Body of pancreas (tissue), 4 donors: ENCODE results near the gene HNRNPAB.

Source experiments
- POLR2A ChIP-seq, 3 donors: fragments of 450-650 bp; IDR thresholded peaks; one replicate each; pipeline ENCODE4 v1.6.1; 2016; ENCODE audit warnings: antibody characterized with exemption in 3 of 3, mild to moderate bottlenecking in 2 of 3
- TF ChIP-seq, protein P1 (sequence below), 7 experiments: fragments of 450-650 bp in 4 of 7; fragments of 200-600 bp in 3 of 7; sonication (generic) in 3 of 7; IDR thresholded peaks; one replicate each; pipeline ENCODE4 v1.5.1; 2016 to 2019; ENCODE audit warnings: antibody characterized with exemption in 7 of 7

DNA sequence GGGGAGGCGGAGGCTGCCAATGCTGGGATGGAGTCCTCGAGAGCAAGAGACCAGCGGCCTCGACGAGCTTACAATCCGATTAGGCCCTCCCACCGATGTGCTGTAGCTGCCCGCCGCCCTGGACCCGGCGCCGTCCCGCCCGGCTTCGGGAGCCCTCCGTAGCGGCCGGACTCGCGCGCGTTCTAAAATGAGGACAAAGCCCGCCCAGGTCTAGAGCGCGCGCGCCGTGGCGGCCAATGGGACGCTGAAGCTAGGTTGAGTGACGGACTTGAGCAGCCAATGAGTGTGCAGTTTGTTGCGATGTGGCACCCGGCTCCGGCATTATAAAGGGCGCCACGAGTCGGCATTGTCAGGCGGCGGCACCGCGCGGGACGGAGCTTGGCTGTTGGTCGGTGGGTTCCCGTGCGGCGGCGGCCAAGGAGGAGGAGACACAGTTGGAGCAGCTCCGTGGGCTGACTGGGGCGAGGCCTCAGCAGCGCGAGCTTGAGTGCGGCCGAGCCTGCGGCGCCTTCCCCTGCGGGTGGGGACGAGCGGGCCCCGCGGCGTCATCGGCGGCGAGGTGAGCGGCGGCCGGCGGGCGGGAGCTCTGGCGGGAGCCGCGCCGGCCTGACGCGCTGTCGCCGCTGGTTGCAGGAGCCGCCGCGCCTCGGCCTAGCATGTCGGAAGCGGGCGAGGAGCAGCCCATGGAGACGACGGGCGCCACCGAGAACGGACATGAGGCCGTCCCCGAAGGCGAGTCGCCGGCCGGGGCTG is at the start of gene HNRNPAB:
- TF ChIP-seq POLR2A (IDR thresholded peaks at IDR 0.05): peak; percentile 100
- TF ChIP-seq, protein P1, sequence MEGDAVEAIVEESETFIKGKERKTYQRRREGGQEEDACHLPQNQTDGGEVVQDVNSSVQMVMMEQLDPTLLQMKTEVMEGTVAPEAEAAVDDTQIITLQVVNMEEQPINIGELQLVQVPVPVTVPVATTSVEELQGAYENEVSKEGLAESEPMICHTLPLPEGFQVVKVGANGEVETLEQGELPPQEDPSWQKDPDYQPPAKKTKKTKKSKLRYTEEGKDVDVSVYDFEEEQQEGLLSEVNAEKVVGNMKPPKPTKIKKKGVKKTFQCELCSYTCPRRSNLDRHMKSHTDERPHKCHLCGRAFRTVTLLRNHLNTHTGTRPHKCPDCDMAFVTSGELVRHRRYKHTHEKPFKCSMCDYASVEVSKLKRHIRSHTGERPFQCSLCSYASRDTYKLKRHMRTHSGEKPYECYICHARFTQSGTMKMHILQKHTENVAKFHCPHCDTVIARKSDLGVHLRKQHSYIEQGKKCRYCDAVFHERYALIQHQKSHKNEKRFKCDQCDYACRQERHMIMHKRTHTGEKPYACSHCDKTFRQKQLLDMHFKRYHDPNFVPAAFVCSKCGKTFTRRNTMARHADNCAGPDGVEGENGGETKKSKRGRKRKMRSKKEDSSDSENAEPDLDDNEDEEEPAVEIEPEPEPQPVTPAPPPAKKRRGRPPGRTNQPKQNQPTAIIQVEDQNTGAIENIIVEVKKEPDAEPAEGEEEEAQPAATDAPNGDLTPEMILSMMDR (IDR thresholded peaks at IDR 0.05): no peak
